ENCODE results near the gene PRKCD.

Gene PRKCD

DNA sequence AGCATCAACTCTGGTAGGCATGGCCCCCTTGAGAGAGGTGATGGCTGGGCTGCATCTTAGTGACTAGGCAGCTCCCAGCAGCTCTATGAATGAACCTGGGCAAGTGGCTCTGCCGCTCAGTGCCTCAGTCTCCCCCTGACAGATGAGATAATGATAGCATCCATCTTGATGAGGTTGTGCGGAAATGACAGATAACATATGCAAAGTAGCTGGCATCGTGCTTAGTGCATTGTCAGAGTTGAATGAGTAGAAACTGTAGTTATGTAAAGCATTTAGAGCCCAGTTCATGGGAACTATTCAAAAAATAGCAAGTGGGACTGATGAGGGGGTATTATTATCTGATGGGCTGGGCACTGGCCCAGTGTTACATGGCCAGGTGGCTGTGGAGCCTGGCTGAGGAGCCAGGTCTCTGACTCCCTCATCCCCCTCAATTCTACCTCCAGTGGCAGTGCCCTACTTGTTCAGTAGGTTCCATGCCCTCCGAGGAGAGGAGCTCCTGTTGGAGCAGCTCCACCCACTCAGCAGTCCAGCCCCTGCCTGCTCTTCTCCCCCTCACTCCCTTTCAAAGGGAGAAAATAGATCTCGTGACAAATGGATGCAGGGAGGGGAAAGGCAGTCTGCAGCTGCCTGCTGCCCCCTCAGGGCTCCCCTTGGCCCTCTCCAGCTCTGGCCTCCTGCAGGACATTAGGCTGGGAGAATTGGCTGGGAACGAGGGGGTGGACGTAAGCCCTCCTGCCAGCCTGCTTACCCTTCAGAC is 6.6 kb downstream of the PRKCD start:
- TF ChIP-seq, protein P1, sequence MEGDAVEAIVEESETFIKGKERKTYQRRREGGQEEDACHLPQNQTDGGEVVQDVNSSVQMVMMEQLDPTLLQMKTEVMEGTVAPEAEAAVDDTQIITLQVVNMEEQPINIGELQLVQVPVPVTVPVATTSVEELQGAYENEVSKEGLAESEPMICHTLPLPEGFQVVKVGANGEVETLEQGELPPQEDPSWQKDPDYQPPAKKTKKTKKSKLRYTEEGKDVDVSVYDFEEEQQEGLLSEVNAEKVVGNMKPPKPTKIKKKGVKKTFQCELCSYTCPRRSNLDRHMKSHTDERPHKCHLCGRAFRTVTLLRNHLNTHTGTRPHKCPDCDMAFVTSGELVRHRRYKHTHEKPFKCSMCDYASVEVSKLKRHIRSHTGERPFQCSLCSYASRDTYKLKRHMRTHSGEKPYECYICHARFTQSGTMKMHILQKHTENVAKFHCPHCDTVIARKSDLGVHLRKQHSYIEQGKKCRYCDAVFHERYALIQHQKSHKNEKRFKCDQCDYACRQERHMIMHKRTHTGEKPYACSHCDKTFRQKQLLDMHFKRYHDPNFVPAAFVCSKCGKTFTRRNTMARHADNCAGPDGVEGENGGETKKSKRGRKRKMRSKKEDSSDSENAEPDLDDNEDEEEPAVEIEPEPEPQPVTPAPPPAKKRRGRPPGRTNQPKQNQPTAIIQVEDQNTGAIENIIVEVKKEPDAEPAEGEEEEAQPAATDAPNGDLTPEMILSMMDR (conservative IDR thresholded peaks at IDR 0.05; ENCODE audit: control insufficient read depth, insufficient read depth, low read depth, low read length), result no peak
- no peak overlapping the region for H3K4me3 ChIP-seq (ENCODE audit: control insufficient read depth, low read depth, low read length)
- no peak for DNase-seq (ENCODE audit: low read depth)

DNA sequence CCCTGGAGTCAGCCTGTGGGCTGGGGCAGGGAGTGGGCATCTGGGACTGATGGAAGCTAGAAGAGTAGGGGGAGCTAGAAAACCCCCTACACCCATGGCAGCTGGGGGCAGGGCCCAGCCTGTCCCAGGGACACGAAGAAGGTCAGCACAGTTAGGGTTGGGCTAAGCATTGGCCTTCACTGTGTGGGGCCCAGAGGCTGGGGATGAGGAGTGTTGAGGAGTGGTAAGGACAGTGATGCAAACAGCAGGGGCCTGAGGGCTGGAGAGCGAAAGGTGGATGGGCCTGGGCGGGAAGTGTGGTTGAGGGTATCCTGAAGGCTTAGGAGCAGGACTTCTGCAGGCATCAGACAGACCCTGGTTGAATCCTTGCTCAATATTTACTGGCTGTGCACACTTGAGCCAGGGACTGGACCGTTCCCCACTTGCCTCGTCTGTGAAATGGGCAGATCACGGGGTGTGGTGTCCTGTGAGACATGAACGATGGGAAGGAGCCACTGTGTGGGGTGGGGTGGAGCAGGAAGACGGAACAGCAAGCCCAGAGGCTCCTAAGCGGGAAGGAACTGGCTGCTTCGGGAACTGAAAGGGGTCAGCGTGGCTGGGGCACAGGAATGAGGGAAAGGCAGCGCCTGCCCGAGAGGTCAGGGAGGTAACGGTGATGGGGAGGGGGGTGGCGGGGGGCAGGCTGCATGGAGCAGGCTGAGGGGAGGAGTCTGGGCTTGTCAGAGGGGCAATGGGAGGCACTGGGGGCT is 7.3 kb downstream of the PRKCD start:
- DNase-seq (ENCODE audit: low read depth), result no peak
- TF ChIP-seq, protein P1 (conservative IDR thresholded peaks at IDR 0.05; ENCODE audit: control insufficient read depth, insufficient read depth, low read depth, low read length), result no peak
- H3K4me3 ChIP-seq (ENCODE audit: control insufficient read depth, low read depth, low read length), result no peak overlapping the region

DNA sequence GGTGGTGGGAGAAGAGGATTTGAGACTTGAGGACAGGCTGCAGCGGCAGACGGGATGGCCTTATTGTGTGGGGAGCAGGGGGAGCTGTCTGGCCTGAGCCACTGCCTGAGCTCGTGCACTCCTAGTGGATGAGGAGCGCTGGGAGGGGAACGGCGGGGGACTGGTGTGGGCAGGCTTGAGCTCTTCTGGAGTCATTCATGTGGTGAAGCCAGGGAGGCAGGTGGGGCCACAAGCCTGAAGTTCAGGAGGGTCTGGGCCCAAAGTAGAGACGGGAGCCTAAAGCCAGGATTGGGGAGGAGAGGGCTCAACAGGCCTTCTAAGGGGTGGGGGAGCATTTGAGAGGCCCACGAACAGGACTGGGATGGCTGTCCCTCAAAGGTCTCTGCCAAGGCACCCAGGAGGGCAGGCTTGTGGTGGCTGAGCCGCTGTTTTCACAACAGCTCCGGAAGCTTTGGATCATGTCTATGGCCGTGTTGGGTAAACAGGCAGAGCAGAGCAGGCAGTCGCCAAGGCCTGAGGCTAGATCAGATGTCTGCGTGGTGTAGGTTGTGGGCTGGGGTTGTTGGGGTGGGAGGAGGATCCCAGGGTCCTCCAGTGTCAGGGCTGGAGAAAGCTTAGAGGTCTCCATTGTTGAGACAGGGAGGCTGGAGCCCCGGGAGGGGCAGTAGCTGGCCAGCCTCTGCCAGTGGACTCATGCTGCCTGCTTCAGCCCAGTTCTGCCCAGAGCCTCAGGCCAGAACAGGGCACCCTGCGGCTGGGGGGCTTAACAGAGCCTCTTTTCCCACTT is 8.2 kb downstream of the PRKCD start:
- DNase-seq (ENCODE audit: low read depth), result no peak
- TF ChIP-seq, protein P1 (conservative IDR thresholded peaks at IDR 0.05; ENCODE audit: control insufficient read depth, insufficient read depth, low read depth, low read length), result no peak
- H3K4me3 ChIP-seq (ENCODE audit: control insufficient read depth, low read depth, low read length), result no peak overlapping the region

DNA sequence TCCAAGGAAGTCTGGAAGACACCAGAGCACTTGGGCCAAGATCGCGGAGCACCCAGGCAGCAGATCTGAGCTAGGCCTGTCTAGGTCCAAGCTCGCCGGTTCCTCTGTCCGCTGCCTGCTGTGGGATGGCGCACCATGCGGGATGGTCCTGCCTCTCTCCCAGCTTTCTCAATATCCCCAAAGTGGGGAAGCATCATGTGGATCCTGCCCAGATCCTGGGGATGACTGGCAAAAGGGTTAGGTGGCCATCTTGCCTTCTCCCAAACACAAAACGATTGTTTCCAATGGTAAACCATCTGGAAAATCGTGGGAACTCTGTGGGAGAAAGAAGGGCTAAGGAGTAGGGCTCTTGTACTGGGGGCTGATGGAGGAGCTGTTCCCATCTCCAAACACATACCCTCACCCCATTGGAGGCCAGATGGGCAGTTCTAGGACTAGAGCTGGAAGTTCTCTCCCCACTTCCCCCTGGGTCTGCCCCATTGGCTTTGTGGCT is 8.9 kb downstream of the PRKCD start:
- H3K4me3 ChIP-seq (ENCODE audit: control insufficient read depth, low read depth, low read length), result no peak overlapping the region
- no peak for DNase-seq (ENCODE audit: low read depth)
- TF ChIP-seq, protein P1 (conservative IDR thresholded peaks at IDR 0.05; ENCODE audit: control insufficient read depth, insufficient read depth, low read depth, low read length), result no peak

DNA sequence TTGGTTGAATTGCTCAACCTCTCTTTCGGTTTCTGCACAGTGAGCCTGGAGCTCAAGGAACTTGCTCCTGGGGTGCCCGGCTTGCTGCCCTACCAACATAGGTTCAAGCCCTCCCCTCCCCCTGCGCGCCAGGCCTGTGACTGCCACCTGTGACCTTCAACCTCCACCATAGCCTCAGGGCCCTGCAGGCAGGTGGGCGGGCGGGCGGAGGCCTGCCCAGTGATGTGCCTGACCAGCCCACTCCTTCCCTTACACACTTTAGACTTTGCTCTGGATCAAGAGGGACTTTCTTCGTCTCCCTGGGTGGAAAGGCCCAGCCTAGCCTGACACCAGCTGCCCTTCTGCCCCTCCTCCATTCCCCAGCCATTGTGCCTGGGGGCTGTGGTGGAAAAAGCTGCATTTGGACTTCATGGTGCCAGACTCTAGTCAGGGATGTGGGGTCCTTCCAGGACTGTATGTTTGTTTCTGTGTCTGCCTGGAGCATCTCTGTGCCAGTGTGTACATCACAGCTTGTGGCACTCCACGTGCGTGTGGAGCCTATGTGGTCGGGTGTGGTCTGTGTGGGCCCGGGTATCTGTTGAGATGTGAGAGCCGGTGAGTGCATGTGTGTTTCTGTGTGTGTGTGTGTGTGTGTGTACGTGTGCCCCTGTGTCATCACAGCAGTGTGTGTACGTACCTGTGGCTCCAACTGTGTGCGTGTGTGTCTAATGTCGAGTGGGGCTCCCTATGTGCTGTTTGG is 9.5 kb downstream of the PRKCD start:
- no peak overlapping the region for H3K4me3 ChIP-seq (ENCODE audit: control insufficient read depth, low read depth, low read length)
- DNase-seq (ENCODE audit: low read depth), result no peak
- TF ChIP-seq, protein P1 (conservative IDR thresholded peaks at IDR 0.05; ENCODE audit: control insufficient read depth, insufficient read depth, low read depth, low read length), result no peak

DNA sequence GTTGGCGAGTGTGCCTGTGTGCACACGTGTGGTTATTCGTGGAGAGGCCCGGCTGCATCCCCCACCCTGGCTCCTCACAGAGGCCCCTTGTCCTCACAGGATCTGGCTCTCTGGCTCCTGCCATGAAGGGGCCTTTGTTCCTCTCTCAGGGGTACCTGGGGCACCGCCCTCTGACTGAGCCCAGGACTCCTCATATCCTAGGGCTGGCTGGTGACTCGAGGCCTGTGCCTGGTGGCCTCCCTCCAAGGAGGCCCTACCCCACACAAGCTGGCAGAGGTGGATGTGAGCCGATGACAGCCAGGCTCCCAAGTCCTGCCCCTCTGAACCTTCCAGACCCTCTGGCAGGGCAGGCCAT is 10.0 kb downstream of the PRKCD start:
- no peak overlapping the region for H3K4me3 ChIP-seq (ENCODE audit: control insufficient read depth, low read depth, low read length)
- DNase-seq (ENCODE audit: low read depth), result no peak
- TF ChIP-seq, protein P1 (conservative IDR thresholded peaks at IDR 0.05; ENCODE audit: control insufficient read depth, insufficient read depth, low read depth, low read length), result no peak

Data from fibroblast of mammary gland (primary cell).